Progenitor cell of endocrine pancreas (in vitro differentiated cells): ENCODE measurements around the gene SNTB2. TPM values are rescaled to one million over a fixed set of nuclear protein-coding genes. Genes with fewer than 3 reads are reported as not detected.

Experiments
- DNase-seq: peaks from one replicate; pipeline ENCODE4 v3.0.0; 2021; ENCODE audit warnings: low spot score; ENCODE audit not compliant: unreplicated experiment
- H3K27ac Mint-ChIP-seq: 2 replicates; pipeline ENCODE4 v1.8.0; 2021; ENCODE audit warnings: mild to moderate bottlenecking, moderate library complexity, mixed read lengths
- H3K27me3 Mint-ChIP-seq: 2 replicates; pipeline ENCODE4 v1.8.0; 2021; ENCODE audit warnings: mixed read lengths
- H3K36me3 Mint-ChIP-seq: 2 replicates; pipeline ENCODE4 v1.8.0; 2022; ENCODE audit warnings: mixed read lengths; ENCODE audit not compliant: insufficient read depth
- H3K4me1 Mint-ChIP-seq: 2 replicates; pipeline ENCODE4 v1.8.0; 2021; ENCODE audit warnings: low read depth, mixed read lengths
- H3K4me3 Mint-ChIP-seq: 2 replicates; pipeline ENCODE4 v1.8.0; 2021; ENCODE audit warnings: low read depth, mild to moderate bottlenecking, moderate library complexity, mixed read lengths
- H3K9me3 Mint-ChIP-seq: 2 replicates; pipeline ENCODE4 v1.8.0; 2021; ENCODE audit warnings: low read depth, mixed read lengths
- CTCF ChIP-seq: fragments of 200-600 bp; sonication (generic); IDR thresholded peaks from one replicate; pipeline ENCODE4 v1.5.0; 2021; ENCODE audit warnings: antibody characterized with exemption, mild to moderate bottlenecking; ENCODE audit not compliant: unreplicated experiment
- total RNA-seq: library from RNA; stranded (reverse); gene quantifications from 2 replicates; pipeline ENCODE4 v1.2.1, GENCODE V29; 2021

Gene SNTB2
- total RNA-seq, 1 donor from 2014 or later: 40.9 TPM

- DNase-seq: no peak
- peaks cover 21% of the 10 kb centered on the region for H3K36me3 Mint-ChIP-seq
- H3K9me3 Mint-ChIP-seq: no peaks in the 10 kb centered on the region
- H3K4me3 Mint-ChIP-seq: no peak overlapping the region
- H3K27ac Mint-ChIP-seq: no peak overlapping the region
- TF ChIP-seq CTCF: no peak
- H3K27me3 Mint-ChIP-seq: no peaks in the 10 kb centered on the region
- no peaks in the 10 kb centered on the region for H3K4me1 Mint-ChIP-seq
These were observed 131.4 kb downstream of the SNTB2 start for GRCh38 chr16:69318177-69318910.

- no peak for TF ChIP-seq CTCF
- H3K4me3 Mint-ChIP-seq: no peak overlapping the region
- no peaks in the 10 kb centered on the region for H3K9me3 Mint-ChIP-seq
- DNase-seq: no peak
- H3K27me3 Mint-ChIP-seq: no peaks in the 10 kb centered on the region
- H3K4me1 Mint-ChIP-seq: no peaks in the 10 kb centered on the region
- H3K36me3 Mint-ChIP-seq: peaks cover 21% of the 10 kb centered on the region
- no peak overlapping the region for H3K27ac Mint-ChIP-seq
These were observed 131.9 kb downstream of the SNTB2 start for GRCh38 chr16:69318911-69319289.

- H3K27ac Mint-ChIP-seq: peak overlapping the region; percentile 7
- no peaks in the 10 kb centered on the region for H3K9me3 Mint-ChIP-seq
- TF ChIP-seq CTCF: no peak
- H3K27me3 Mint-ChIP-seq: no peaks in the 10 kb centered on the region
- H3K4me3 Mint-ChIP-seq: no peak overlapping the region
- no peak for DNase-seq
- peaks cover 21% of the 10 kb centered on the region for H3K36me3 Mint-ChIP-seq
- no peaks in the 10 kb centered on the region for H3K4me1 Mint-ChIP-seq
These were observed 132.4 kb downstream of the SNTB2 start for GRCh38 chr16:69319381-69319780.

GRCh38 chr16:69319826-69320739, 133.1 kb downstream of the SNTB2 start:
- Mint-ChIP-seq H3K4me1 (no peaks in the 10 kb centered on the region), H3K27me3 (no peaks in the 10 kb centered on the region), H3K27ac (no peak overlapping the region), H3K9me3 (no peaks in the 10 kb centered on the region), H3K36me3 (peaks cover 21% of the 10 kb centered on the region), H3K4me3 (no peak overlapping the region)
- DNase-seq: no peak
- TF ChIP-seq CTCF: no peak

GRCh38 chr16:69320740-69321073, 133.7 kb downstream of the SNTB2 start:
- Mint-ChIP-seq H3K27me3 (no peaks in the 10 kb centered on the region), H3K9me3 (no peaks in the 10 kb centered on the region)

More at GRCh38 chr16:69320740-69321073, 133.7 kb downstream of the SNTB2 start:
- Mint-ChIP-seq H3K4me1 (no peaks in the 10 kb centered on the region), H3K4me3 (no peak overlapping the region), H3K27ac (peak overlapping the region; percentile 65), H3K36me3 (peaks cover 23% of the 10 kb centered on the region)
- DNase-seq: no peak
- TF ChIP-seq CTCF: no peak
